ENCODE measurements around the gene SUGCT.

DNA sequence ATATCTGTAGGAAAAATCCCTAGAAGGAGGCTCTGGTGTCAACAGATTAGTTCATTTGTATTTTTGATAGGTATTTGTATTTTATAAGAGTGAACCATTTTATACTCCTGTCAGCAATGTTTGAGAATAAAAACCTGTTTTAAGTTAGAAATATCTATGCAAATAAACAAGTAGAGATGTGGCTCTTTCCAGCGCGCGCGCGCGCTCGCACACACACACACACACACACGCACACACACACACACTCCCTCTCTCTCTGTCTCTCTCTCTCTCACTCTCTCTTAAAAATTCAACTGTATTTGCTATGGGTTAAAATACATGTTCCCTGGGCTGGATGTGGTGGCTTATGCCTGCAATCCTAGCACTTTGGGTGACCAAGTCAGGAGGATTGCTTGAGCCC lies 113.9 kb downstream of the SUGCT start:
- TF ChIP-seq CTCF (conservative IDR thresholded peaks at IDR 0.05; ENCODE audit: low read depth, low read length) (no peak), EZH2 (IDR thresholded peaks at IDR 0.05; ENCODE audit: borderline replicate concordance, low read depth, low read length, poor library complexity, severe bottlenecking) (no peak)

Data from A673 (cell line).